HUES48 (cell line): ENCODE results near the gene TMPRSS7.

Experiments
- H3K27ac ChIP-seq: one replicate; pipeline ENCODE4 v1.7.0; 2013; ENCODE audit warnings: low read depth, low read length, inconsistent platforms
- H3K27me3 ChIP-seq: 2 replicates; pipeline ENCODE4 v1.6.1; 2013; ENCODE audit warnings: mild to moderate bottlenecking, low read length; ENCODE audit not compliant: control insufficient read depth, insufficient read depth
- H3K36me3 ChIP-seq: 2 replicates; pipeline ENCODE4 v1.6.1; 2013; ENCODE audit warnings: low read length; ENCODE audit not compliant: control insufficient read depth, insufficient read depth
- H3K4me1 ChIP-seq: 2 replicates; pipeline ENCODE4 v1.6.1; 2013; ENCODE audit warnings: mild to moderate bottlenecking, low read length; ENCODE audit not compliant: control insufficient read depth, insufficient read depth
- H3K4me3 ChIP-seq: 2 replicates; pipeline ENCODE4 v1.5.1; 2013; ENCODE audit warnings: mild to moderate bottlenecking, low read depth, low read length
- H3K9ac ChIP-seq: 2 replicates; pipeline ENCODE4 v1.6.1; 2013; ENCODE audit warnings: mild to moderate bottlenecking, low read depth, low read length, moderate library complexity
- H3K9me3 ChIP-seq: 2 replicates; pipeline ENCODE4 v1.6.1; 2013; ENCODE audit warnings: low read length; ENCODE audit not compliant: control insufficient read depth, insufficient read depth

TMPRSS7 gene

GRCh38 chr3:112003321-112004080 lies 31.0 kb upstream of the TMPRSS7 start:
- no peaks in the 10 kb centered on the region for H3K36me3 ChIP-seq
- H3K27me3 ChIP-seq: peaks cover 46% of the 10 kb centered on the region
- H3K27ac ChIP-seq: no peak overlapping the region
- no peak overlapping the region for H3K9ac ChIP-seq
- H3K4me3 ChIP-seq: no peak overlapping the region
- no peaks in the 10 kb centered on the region for H3K9me3 ChIP-seq
- H3K4me1 ChIP-seq: peaks cover 22% of the 10 kb centered on the region

- Histone ChIP-seq H3K27ac (no peak overlapping the region), H3K9me3 (no peaks in the 10 kb centered on the region), H3K9ac (no peak overlapping the region), H3K4me3 (no peak overlapping the region), H3K36me3 (no peaks in the 10 kb centered on the region), H3K27me3 (peaks cover 40% of the 10 kb centered on the region), H3K4me1 (peaks cover 21% of the 10 kb centered on the region)
Measured at GRCh38 chr3:112004187-112004586, 30.3 kb upstream of the TMPRSS7 start.

- H3K27me3 ChIP-seq: peaks cover 35% of the 10 kb centered on the region
- H3K4me3 ChIP-seq: no peak overlapping the region
- H3K4me1 ChIP-seq: peaks cover 20% of the 10 kb centered on the region
- H3K27ac ChIP-seq: no peak overlapping the region
- H3K36me3 ChIP-seq: no peaks in the 10 kb centered on the region
- H3K9me3 ChIP-seq: no peaks in the 10 kb centered on the region
- no peak overlapping the region for H3K9ac ChIP-seq
Measured at GRCh38 chr3:112004669-112005068, 29.9 kb upstream of the TMPRSS7 start.

- no peak overlapping the region for H3K4me3 ChIP-seq
- H3K9me3 ChIP-seq: no peaks in the 10 kb centered on the region
- H3K27ac ChIP-seq: no peak overlapping the region
- peaks cover 30% of the 10 kb centered on the region for H3K27me3 ChIP-seq
- H3K9ac ChIP-seq: no peak overlapping the region
- H3K4me1 ChIP-seq: peaks cover 15% of the 10 kb centered on the region
- no peaks in the 10 kb centered on the region for H3K36me3 ChIP-seq
Measured at GRCh38 chr3:112005091-112005672, 29.4 kb upstream of the TMPRSS7 start.

GRCh38 chr3:112007633-112008032 lies 26.9 kb upstream of the TMPRSS7 start:
- Histone ChIP-seq H3K4me1 (no peaks in the 10 kb centered on the region), H3K36me3 (no peaks in the 10 kb centered on the region), H3K4me3 (no peak overlapping the region), H3K9me3 (no peaks in the 10 kb centered on the region), H3K27me3 (peaks cover 7% of the 10 kb centered on the region; the same call in 1 of the 2 replicates), H3K9ac (no peak overlapping the region), H3K27ac (no peak overlapping the region)

GRCh38 chr3:112009670-112010069 lies 24.9 kb upstream of the TMPRSS7 start:
- Histone ChIP-seq H3K9me3 (no peaks in the 10 kb centered on the region), H3K27me3 (no peaks in the 10 kb centered on the region), H3K9ac (no peak overlapping the region), H3K36me3 (no peaks in the 10 kb centered on the region), H3K4me3 (no peak overlapping the region), H3K27ac (no peak overlapping the region), H3K4me1 (no peaks in the 10 kb centered on the region; the same call in 1 of the 2 replicates)

- Histone ChIP-seq H3K27ac (no peak overlapping the region), H3K27me3 (no peaks in the 10 kb centered on the region), H3K9me3 (no peaks in the 10 kb centered on the region), H3K9ac (no peak overlapping the region), H3K4me3 (no peak overlapping the region), H3K4me1 (no peaks in the 10 kb centered on the region; the same call in 1 of the 2 replicates), H3K36me3 (no peaks in the 10 kb centered on the region)
Measured at GRCh38 chr3:112010636-112011035, 23.9 kb upstream of the TMPRSS7 start.

- H3K27me3 ChIP-seq: no peaks in the 10 kb centered on the region
- no peak overlapping the region for H3K4me3 ChIP-seq
- no peaks in the 10 kb centered on the region; the same call in 1 of the 2 replicates for H3K4me1 ChIP-seq
- H3K9me3 ChIP-seq: no peaks in the 10 kb centered on the region
- no peak overlapping the region for H3K27ac ChIP-seq
- no peaks in the 10 kb centered on the region for H3K36me3 ChIP-seq
- H3K9ac ChIP-seq: no peak overlapping the region
Measured at GRCh38 chr3:112011376-112011940, 23.1 kb upstream of the TMPRSS7 start.

- H3K36me3 ChIP-seq: no peaks in the 10 kb centered on the region
- no peaks in the 10 kb centered on the region for H3K27me3 ChIP-seq
- no peak overlapping the region for H3K4me3 ChIP-seq
- no peak overlapping the region for H3K9ac ChIP-seq
- no peak overlapping the region for H3K27ac ChIP-seq
- H3K9me3 ChIP-seq: no peaks in the 10 kb centered on the region
- no peaks in the 10 kb centered on the region; the same call in 1 of the 2 replicates for H3K4me1 ChIP-seq
Measured at GRCh38 chr3:112012205-112012992, 22.1 kb upstream of the TMPRSS7 start.

- H3K4me3 ChIP-seq: no peak overlapping the region
- H3K27me3 ChIP-seq: no peaks in the 10 kb centered on the region
- H3K36me3 ChIP-seq: no peaks in the 10 kb centered on the region
- no peak overlapping the region for H3K9ac ChIP-seq
- H3K27ac ChIP-seq: no peak overlapping the region
- H3K9me3 ChIP-seq: no peaks in the 10 kb centered on the region
- no peaks in the 10 kb centered on the region; the same call in 1 of the 2 replicates for H3K4me1 ChIP-seq
Measured at GRCh38 chr3:112013058-112013783, 21.3 kb upstream of the TMPRSS7 start.
